Measurements from ENCODE around the gene MT1HL1. TPM values are rescaled to one million over a fixed set of nuclear protein-coding genes. Genes with fewer than 3 reads are reported as not detected.

Gene MT1HL1
- total RNA-seq, result not detected

- Mint-ChIP-seq H3K36me3 (ENCODE audit: insufficient read depth) (no peaks in the 10 kb centered on the region), H3K4me1 (ENCODE audit: low read depth) (no peaks in the 10 kb centered on the region)
- no peak for ATAC-seq
Observed at GRCh38 chr1:237004116-237004515, at the start of gene MT1HL1. Gene MT1HL1, minus strand, starts transcription at chr1:237004441. Its CDS starts 69 bp downstream, at chr1:237004372.

GRCh38 chr1:237050915-237051314, 46.7 kb upstream of the MT1HL1 start:
- H3K27me3 Mint-ChIP-seq (ENCODE audit: low read depth), result peaks cover 24% of the 10 kb centered on the region
- H3K4me3 Mint-ChIP-seq, result no peak overlapping the region
- no peaks in the 10 kb centered on the region for H3K36me3 Mint-ChIP-seq (ENCODE audit: insufficient read depth)
- DNase-seq (no peak), ATAC-seq (no peak)
- H3K4me1 Mint-ChIP-seq (ENCODE audit: low read depth), result no peaks in the 10 kb centered on the region
- H3K9me3 Mint-ChIP-seq, result no peaks in the 10 kb centered on the region

More at GRCh38 chr1:237004116-237004515, at the start of gene MT1HL1:
- Mint-ChIP-seq H3K9me3 (no peaks in the 10 kb centered on the region), H3K4me3 (no peak within 1 kb of the TSS), H3K27me3 (ENCODE audit: low read depth) (peaks cover 3% of the 10 kb centered on the region)
- no peak for DNase-seq

DNA sequence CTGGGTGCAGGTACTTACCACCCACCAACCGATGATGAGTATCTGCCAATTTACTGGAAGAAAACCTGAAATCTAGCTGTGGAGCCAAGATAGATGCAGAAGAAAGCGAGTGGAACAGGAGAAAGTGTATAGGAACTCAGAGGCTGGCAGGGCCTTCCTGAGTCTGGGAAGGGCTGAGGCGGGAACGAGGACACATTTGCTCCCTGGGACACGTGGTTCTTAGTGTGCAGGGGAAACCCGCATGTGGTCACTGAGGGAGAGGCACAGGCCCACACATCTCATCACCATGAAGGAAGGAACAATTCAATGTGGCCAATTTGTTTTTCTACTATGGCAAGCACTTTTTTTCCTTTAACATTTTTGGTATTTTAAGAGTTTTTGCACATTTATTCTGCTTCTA, 45.9 kb upstream of the MT1HL1 start:
- DNase-seq, result no peak
- Mint-ChIP-seq H3K36me3 (ENCODE audit: insufficient read depth) (no peaks in the 10 kb centered on the region), H3K4me3 (no peak overlapping the region), H3K9me3 (no peaks in the 10 kb centered on the region), H3K4me1 (ENCODE audit: low read depth) (no peaks in the 10 kb centered on the region), H3K27me3 (ENCODE audit: low read depth) (peaks cover 25% of the 10 kb centered on the region)
- ATAC-seq, result no peak

GRCh38 chr1:237048803-237049202, 44.6 kb upstream of the MT1HL1 start:
- H3K4me1 Mint-ChIP-seq (ENCODE audit: low read depth), result no peaks in the 10 kb centered on the region
- no peaks in the 10 kb centered on the region for H3K9me3 Mint-ChIP-seq
- ATAC-seq, result no peak
- H3K4me3 Mint-ChIP-seq, result no peak overlapping the region
- H3K27me3 Mint-ChIP-seq (ENCODE audit: low read depth), result peaks cover 26% of the 10 kb centered on the region
- no peaks in the 10 kb centered on the region for H3K36me3 Mint-ChIP-seq (ENCODE audit: insufficient read depth)
- no peak for DNase-seq

GRCh38 chr1:237045278-237046016, 41.2 kb upstream of the MT1HL1 start:
- no peak for ATAC-seq
- no peak for DNase-seq
- Mint-ChIP-seq H3K27me3 (ENCODE audit: low read depth) (peaks cover 48% of the 10 kb centered on the region), H3K4me1 (ENCODE audit: low read depth) (peaks cover 11% of the 10 kb centered on the region), H3K9me3 (no peaks in the 10 kb centered on the region), H3K36me3 (ENCODE audit: insufficient read depth) (no peaks in the 10 kb centered on the region), H3K4me3 (no peak overlapping the region)

DNA sequence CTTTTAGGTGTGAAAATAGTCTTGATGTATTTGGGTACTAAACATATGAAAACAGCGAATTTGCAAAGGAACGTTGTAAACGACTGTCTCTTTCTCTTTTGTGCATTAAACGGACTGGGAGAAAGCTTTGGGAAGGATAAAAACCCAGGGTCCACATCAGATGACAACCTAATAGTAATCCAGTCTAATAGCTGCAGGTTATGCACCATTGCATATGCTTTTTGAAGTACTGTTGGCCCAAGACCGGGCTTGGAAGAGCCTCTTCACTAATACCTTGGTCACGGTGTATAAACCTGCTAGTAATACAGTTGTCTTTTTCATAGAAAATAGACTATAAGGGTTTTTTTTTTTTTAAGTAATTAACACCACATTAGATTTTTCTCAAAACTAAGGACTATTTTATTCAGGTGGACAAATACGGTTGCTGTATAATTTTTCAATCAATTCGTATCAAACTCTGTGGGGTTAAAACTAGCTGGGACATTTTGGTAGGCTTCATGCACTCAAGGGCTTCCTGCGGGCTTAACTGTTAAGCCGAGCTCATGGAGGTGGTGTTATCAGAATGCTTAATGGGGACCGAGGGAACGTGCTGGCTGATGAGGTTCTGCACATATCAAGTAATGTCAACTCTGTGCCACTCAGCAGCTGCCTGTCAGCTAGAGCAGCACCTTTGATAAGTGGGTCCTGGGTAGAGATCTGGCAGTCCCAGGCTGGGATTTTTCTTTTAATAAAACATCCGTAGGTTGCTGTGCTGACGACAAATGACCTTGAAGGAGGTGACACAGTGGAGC, 39.8 kb upstream of the MT1HL1 start:
- peaks cover 46% of the 10 kb centered on the region for H3K27me3 Mint-ChIP-seq (ENCODE audit: low read depth)
- H3K4me3 Mint-ChIP-seq, result no peak overlapping the region

GRCh38 chr1:237042892-237043576, 38.8 kb upstream of the MT1HL1 start:
- Mint-ChIP-seq H3K4me3 (no peak overlapping the region), H3K4me1 (ENCODE audit: low read depth) (peaks cover 11% of the 10 kb centered on the region), H3K9me3 (no peaks in the 10 kb centered on the region), H3K36me3 (ENCODE audit: insufficient read depth) (no peaks in the 10 kb centered on the region), H3K27me3 (ENCODE audit: low read depth) (peaks cover 51% of the 10 kb centered on the region)
- DNase-seq, result no peak
- peak in 1 of 2 donors; percentile 17 for ATAC-seq

More for the DNA sequence above, 39.8 kb upstream of the MT1HL1 start:
- no peaks in the 10 kb centered on the region for H3K36me3 Mint-ChIP-seq (ENCODE audit: insufficient read depth)
- no peak for ATAC-seq
- H3K9me3 Mint-ChIP-seq, result no peaks in the 10 kb centered on the region
- H3K4me1 Mint-ChIP-seq (ENCODE audit: low read depth), result peaks cover 11% of the 10 kb centered on the region
- DNase-seq, result no peak

DNA sequence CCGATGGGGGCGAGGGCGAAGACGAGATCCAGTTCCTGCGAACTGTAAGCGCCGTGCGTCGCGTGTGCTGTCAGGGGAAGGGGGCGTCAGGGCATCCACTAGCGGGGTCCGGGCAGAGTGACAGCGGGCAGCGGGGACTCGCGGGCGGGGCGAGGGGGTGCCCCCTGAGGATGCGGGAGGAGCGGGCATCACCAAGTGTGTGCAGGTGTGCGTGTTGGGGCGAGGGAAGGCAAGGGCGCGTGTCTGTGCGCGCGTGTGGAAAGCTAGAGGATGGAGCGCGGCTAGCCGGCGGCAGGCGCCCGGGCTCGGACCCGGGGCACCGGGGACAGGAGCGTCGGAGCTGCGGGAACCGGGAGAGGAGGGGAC, 38.3 kb upstream of the MT1HL1 start:
- ATAC-seq, result peak in 1 of 2 donors; percentile 21
- peaks cover 51% of the 10 kb centered on the region for H3K27me3 Mint-ChIP-seq (ENCODE audit: low read depth)
- no peak overlapping the region for H3K4me3 Mint-ChIP-seq

DNA sequence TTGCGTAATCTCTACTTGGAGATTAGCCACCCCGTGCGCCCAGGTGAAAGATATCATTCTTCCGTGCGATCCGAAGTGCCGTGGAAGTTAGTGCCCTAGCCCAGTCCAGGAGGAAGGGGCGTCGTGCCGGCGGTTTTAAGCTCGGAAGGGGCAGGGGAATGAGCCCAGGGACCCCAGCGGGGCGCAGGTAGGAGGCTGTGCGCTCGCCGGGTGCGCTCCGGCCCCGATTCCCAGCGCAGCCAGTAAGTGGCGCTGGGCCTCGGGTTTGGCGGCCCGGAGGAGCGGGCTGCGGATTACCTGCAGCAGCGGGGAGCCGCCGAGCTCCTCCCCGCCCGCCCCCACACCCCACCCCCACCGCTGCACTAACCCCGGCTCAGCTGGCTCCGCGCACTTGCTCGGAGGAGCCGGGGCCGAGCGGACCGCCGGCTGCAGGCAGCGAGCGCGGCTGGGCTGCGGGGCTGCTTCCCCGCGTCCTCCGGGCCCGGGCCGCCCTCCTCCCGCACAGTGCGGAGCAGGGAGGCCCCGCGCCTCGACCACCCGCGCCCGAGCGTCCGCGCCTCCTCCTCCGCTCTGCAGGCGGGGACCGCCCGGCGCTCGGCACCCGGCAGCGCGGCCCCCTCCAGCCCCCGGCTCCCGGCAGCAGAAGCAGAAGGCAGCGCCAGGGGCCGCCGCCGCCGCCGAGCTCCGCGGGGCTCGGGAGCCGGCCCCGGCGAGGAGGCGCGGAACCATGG, 37.7 kb upstream of the MT1HL1 start, which contains the start of gene RYR2:
Gene RYR2 (plus strand): TSS at position 390 of the 731 bp plus-strand sequence. CDS start 338 bp downstream, at position 728.
- Mint-ChIP-seq H3K4me3 (no peak within 1 kb of the TSS), H3K27me3 (ENCODE audit: low read depth) (peaks cover 51% of the 10 kb centered on the region), H3K4me1 (ENCODE audit: low read depth) (peaks cover 11% of the 10 kb centered on the region), H3K9me3 (no peaks in the 10 kb centered on the region), H3K36me3 (ENCODE audit: insufficient read depth) (no peaks in the 10 kb centered on the region)
- peak; percentile 28 to 49 for ATAC-seq
- no peak for DNase-seq

More for the DNA sequence above, 38.3 kb upstream of the MT1HL1 start:
- peaks cover 11% of the 10 kb centered on the region for H3K4me1 Mint-ChIP-seq (ENCODE audit: low read depth)
- no peaks in the 10 kb centered on the region for H3K9me3 Mint-ChIP-seq
- DNase-seq, result no peak
- H3K36me3 Mint-ChIP-seq (ENCODE audit: insufficient read depth), result no peaks in the 10 kb centered on the region

GRCh38 chr1:237041461-237041794, 37.2 kb upstream of the MT1HL1 start:
- Mint-ChIP-seq H3K4me1 (ENCODE audit: low read depth) (peaks cover 11% of the 10 kb centered on the region), H3K4me3 (no peak overlapping the region), H3K27me3 (ENCODE audit: low read depth) (peaks cover 51% of the 10 kb centered on the region), H3K36me3 (ENCODE audit: insufficient read depth) (no peaks in the 10 kb centered on the region), H3K9me3 (no peaks in the 10 kb centered on the region)
- DNase-seq (no peak), ATAC-seq (no peak)

GRCh38 chr1:237040823-237041222, 36.6 kb upstream of the MT1HL1 start:
- no peak overlapping the region for H3K4me3 Mint-ChIP-seq
- no peak for ATAC-seq
- no peaks in the 10 kb centered on the region for H3K9me3 Mint-ChIP-seq

DNA sequence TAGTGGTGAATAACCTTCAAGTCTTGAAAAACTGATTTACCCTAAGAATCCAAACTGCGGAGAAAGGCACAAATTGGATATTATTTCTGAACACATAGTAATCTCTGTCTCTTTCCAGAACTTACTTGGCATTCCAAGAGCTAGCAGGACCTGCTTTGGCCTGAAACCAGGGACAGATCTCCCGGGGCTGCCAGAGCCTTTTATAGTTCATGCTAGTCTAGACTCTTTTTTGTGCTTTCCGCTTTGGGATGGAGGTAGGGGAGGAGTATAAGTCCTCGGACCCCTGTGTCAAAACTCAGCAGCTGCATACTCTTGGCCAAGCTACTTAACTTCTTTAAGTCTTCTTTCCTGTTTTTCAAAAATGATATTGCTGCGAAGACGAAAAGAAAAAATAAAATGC, 34.0 kb upstream of the MT1HL1 start:
- H3K9me3 Mint-ChIP-seq, result no peaks in the 10 kb centered on the region
- H3K4me3 Mint-ChIP-seq, result no peak overlapping the region
- ATAC-seq (no peak), DNase-seq (no peak)
- no peaks in the 10 kb centered on the region for H3K36me3 Mint-ChIP-seq (ENCODE audit: insufficient read depth)
- H3K27me3 Mint-ChIP-seq (ENCODE audit: low read depth), result peaks cover 29% of the 10 kb centered on the region
- H3K4me1 Mint-ChIP-seq (ENCODE audit: low read depth), result peaks cover 6% of the 10 kb centered on the region

More at GRCh38 chr1:237040823-237041222, 36.6 kb upstream of the MT1HL1 start:
- DNase-seq, result no peak
- Mint-ChIP-seq H3K36me3 (ENCODE audit: insufficient read depth) (no peaks in the 10 kb centered on the region), H3K27me3 (ENCODE audit: low read depth) (peaks cover 47% of the 10 kb centered on the region), H3K4me1 (ENCODE audit: low read depth) (peaks cover 11% of the 10 kb centered on the region)

DNA sequence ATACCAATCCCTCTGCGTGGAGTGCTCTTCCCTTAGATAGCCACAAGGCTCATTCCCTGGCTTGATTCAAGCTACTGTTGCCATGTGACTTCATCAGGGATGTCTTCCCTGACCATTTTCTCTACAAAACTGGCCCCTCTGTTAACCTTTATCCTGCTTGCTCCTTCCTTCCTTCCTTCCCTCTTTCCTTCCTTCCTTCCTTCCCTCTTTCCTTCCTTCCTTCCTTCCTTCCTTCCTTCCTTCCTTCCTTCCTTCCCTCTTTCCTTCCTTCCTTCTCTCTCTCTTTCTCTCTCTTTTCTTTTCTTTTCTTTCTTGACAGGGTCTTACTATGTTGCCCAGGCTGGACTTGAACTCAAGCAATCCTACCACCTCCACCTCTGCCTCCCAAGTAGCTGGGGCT, 31.5 kb upstream of the MT1HL1 start:
- ATAC-seq (no peak), DNase-seq (no peak)
- Mint-ChIP-seq H3K4me1 (ENCODE audit: low read depth) (no peaks in the 10 kb centered on the region), H3K9me3 (no peaks in the 10 kb centered on the region), H3K36me3 (ENCODE audit: insufficient read depth) (no peaks in the 10 kb centered on the region), H3K27me3 (ENCODE audit: low read depth) (peaks cover 15% of the 10 kb centered on the region), H3K4me3 (no peak overlapping the region)

GRCh38 chr1:237033804-237034203, 29.6 kb upstream of the MT1HL1 start:
- Mint-ChIP-seq H3K27me3 (ENCODE audit: low read depth) (peaks cover 11% of the 10 kb centered on the region), H3K4me1 (ENCODE audit: low read depth) (no peaks in the 10 kb centered on the region), H3K36me3 (ENCODE audit: insufficient read depth) (no peaks in the 10 kb centered on the region), H3K4me3 (no peak overlapping the region), H3K9me3 (no peaks in the 10 kb centered on the region)
- ATAC-seq (no peak), DNase-seq (no peak)
